GM19467 (cell line): ENCODE measurements around the gene MAST2.

Experiments used
- ATAC-seq: cut with Tn5 transposase; IDR thresholded peaks from one replicate; pipeline ENCODE4 v1.9.1; 2021; ENCODE audit warnings: mild to moderate bottlenecking, moderate library complexity; ENCODE audit not compliant: unreplicated experiment

MAST2 gene

GRCh38 chr1:45974541-45975269, 171.3 kb downstream of the MAST2 start:
- ATAC-seq = no peak

- ATAC-seq = no peak
Measured at GRCh38 chr1:45976623-45977022, 173.2 kb downstream of the MAST2 start.

DNA sequence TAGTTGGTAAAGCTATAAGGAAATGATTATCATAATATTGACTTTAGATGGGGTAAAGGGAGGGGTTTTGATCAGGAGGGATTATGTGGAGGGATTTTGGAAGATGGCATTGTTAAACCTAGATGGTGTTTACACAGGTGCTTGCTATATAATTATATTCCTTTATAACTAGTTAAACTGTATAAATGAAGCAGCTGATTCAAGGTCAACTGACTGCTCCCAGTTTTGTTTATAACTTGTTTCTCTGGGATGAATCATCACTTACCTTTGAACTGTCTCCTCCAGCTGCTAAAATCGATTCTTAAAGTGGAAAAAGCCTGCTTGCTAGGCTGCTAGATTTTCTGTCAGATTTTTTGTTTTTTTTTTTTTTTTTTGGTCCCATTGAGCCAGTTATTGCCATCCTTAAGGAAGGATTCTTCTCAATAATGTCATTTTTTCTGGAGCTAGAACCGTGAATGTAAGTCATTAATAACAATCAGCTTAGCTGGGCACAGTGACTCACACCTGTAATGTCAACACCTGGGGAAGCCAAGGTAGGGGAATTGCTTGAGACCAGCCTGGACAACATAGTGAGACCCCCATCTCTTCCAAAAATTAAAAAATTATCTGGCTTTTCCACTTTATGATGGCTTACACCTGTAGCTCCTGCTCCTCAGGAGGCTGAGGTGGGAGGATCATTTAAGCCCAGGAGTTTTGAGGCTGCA, 175.8 kb downstream of the MAST2 start:
- no peak for ATAC-seq

DNA sequence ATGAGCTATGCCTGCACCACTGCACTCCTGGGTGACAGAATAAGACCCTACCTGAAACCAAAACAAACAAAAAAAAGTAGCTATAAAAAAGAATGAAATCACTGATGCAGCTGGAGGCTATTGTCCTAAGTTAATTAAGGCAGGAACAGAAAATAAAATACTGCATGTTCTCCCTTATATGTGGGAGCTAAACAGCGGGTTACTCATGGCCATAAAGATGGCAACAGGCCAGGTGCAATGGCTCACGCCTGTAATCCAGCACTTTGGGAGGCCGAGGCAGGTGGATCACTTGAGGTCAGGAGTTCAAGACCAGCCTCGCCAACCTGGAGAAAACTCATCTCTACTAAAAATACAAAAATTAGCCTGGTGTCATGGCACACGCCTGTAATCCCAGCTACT, 176.4 kb downstream of the MAST2 start:
- no peak for ATAC-seq

GRCh38 chr1:45982359-45982758, 178.9 kb downstream of the MAST2 start:
- ATAC-seq = no peak

DNA sequence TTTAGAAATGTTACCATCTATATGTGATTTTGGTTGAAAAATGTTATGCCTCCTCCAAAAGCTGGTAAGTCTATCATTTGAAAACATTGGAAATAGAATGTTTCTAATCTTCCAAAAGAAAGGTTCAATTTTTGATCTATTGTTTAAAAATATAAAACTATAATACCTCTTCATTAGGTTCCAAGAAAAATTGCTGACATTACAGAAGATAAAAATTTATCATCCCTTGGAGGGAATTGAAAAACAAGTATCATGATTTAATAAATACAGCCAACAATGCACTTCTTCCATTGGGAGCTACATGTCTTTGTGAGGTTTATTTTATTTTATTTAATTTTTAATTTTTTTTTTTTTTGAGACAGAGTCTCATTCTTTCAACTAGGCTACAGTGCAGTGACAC, 180.6 kb downstream of the MAST2 start:
- no peak for ATAC-seq

DNA sequence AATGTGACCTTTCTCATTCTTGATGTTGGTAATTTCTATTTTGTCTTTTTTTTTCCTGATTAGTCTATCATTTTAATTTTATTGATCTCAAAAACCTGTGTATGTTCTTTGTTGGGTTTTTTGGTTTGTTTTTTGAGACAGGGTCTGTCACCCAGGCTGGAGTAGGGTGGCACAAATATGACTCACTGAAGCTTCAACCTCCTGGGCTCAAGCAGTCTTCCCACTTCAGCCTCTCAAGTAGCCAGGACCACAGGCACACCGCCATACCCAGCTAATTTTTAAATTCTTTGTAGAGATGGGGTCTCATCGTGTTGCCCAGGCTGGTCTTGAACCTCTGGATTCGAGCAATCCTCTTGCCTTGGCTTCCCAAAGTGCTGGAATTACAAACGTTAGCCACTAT, 183.8 kb downstream of the MAST2 start:
- no peak for ATAC-seq

DNA sequence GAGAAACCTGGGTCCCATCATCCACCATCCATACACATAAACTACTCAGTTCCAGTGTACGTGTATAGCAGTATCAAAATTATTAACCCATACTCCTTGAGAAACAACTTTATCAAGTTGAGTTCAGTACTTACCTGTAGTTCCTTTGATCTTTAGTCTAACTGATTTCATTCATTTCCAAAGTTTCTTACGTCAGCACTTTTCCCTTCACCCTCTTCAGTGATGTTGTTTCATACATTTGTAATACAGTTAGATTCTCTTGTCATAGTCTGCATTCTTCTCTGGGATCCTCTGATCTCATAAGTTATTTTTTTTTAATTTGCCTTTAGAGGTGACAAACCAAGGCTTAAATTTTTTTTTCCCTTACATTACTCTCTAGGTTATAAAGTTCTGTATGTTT, 185.8 kb downstream of the MAST2 start:
- ATAC-seq = no peak

DNA sequence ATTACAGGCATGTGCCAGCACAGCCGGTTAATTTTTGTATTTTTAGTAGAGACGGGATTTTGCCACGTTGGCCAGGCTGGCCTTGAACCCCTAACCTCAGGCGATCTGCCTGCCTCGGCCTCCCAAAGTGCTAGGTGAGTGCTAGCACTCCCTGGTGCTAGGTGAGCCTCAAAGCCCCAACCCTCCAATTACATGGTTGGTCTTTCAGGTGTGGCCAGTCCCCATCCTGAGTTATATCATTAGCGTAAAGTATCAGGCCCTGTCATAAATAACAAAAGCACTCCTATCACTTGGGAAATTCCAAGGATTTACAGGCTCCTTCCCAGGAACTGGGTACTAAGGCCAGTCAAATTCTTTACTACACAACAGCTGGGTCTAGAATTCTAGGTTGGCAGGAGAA, 191.0 kb downstream of the MAST2 start:
- no peak for ATAC-seq

DNA sequence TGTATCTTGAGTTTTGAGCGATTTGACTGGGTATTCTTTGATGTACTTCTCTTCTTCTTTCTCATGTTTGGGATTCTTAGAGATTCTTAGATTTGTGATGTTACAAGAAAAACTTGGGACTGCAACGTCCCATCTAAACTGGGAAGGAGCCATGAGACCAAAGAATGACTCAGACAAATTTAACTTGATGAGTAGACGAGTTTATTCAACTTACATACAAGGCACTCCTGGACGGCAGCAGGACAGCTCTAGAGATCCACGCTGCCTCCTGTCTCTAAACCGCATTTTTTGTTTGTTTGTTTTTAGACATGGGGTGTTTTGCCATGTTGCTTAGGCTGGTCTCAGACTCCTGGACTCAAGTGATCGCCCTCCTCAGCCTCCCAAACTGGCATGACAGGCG, 191.9 kb downstream of the MAST2 start:
- ATAC-seq = no peak

DNA sequence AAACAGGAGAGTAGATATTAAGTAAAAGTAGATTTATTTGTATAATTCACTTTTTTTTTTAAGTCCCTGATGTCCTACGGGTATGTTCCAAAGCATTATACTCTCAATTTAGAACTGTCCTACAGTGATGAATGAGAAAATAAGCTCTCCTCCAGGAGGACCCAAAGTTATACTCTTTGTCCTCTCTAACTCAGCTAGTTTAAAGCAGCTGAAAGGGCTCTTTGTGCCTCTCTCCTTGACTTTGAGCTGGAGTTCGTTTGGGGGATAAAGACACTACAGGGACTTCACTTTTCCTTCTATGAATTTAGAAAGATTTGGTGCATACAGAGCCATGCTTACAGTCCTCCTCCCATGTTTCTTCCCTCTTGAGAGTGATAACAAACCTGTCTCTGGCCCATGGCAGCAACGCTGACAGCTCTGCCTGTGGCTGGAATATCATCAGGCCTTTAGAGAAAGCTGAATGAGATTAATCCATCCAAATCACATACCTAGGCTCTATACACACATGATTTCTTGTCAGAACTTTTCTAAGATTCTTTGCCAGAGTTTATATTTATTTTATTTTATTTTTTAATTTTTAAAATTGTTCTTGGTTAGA, 194.7 kb downstream of the MAST2 start:
- ATAC-seq = no peak

- no peak for ATAC-seq
Measured at GRCh38 chr1:45999507-45999906, 196.1 kb downstream of the MAST2 start.

GRCh38 chr1:46001081-46001785, 197.8 kb downstream of the MAST2 start:
- ATAC-seq = no peak

- no peak for ATAC-seq
Measured at GRCh38 chr1:46002551-46003150, 199.2 kb downstream of the MAST2 start.

DNA sequence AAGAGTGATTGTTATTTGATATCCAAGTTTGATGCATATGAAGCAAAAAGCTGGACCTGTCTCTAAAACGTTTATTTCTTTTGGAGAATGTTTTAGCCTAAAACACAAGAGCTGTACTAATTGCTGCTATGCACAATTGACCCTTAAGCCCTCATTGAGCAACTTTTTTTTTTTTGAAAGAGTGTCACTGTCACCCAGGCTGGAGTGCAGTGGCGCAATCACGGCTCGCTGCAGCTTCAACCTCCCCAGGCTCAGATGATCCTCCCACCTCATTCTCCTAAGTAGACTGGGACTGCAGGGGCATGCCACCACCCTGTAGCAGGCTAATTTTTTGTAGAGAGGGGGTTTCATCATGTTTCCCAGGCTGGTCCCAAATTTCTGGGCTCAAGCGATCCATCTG, 199.9 kb downstream of the MAST2 start:
- ATAC-seq = no peak

DNA sequence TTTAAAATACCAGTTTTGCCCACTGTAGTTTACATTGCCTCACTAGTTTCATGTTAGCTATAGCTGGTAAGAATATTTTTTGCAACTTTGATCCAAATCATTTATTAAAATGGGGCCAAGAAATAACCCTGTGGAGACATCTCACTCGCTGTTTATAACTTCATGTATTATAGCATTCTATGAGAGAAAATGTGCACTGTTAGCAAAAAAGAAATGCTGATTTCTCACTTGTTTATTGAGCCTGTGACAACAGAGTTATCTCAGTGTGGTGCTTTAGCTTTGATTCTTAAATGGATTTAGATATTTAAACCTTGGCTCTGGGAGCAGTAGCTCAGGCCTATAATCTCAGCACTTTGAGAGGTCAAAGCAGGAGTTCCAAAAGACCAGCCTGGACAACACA, 201.1 kb downstream of the MAST2 start:
- no peak for ATAC-seq

GRCh38 chr1:46005594-46005993, 202.2 kb downstream of the MAST2 start:
- ATAC-seq = no peak

DNA sequence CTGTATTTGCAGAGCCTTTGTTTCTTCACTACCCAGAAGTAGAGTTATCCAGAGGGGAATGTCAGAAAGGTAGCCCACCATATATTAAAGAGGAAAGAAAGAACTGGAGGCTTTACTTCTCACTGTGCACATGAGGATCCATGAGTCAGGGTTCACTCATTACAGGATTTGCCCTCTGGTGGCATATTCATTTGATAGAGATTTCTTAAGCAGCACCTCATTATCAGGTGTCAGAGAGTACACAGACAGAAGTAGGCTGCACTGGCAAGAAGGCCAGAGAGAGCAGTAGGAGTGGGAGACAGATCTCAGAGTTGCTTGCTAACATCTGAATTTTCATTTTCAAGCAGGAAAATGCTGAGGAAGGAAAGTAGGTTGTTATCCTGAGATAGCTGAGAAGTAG, 205.2 kb downstream of the MAST2 start:
- no peak for ATAC-seq

GRCh38 chr1:46010611-46011010, 207.2 kb downstream of the MAST2 start:
- ATAC-seq = no peak

GRCh38 chr1:46011121-46011695, 207.8 kb downstream of the MAST2 start:
- no peak for ATAC-seq

DNA sequence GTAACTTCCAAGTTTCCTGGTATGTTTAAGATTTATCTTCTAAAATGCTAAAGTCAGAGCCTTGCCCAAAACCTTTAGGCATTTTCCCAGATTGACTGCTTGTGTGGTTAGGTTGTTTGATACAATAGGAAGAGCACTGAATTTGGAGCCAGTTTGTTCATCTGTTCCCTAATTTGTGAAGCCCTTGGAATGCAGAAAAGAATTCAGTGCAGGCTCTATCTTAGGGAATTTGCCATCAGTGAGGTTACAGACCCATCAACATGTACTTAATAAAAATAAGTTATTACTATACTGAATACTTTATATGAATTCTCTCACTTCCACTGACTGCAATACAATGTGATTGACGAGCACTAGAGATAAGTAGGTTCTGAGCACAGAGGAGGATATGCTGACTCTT, 208.8 kb downstream of the MAST2 start:
- no peak for ATAC-seq
